SU-DHL-6 (cell line): Measurements from ENCODE around the gene HBEGF.

Experiments
- EZH2phosphoT487 ChIP-seq: fragments of 200-600 bp; sonication (generic), shearing (Covaris generic); conservative IDR thresholded peaks from 2 replicates; pipeline ENCODE4 v1.6.1; 2018; ENCODE audit warnings: mild to moderate bottlenecking, antibody characterized with exemption, low read length, moderate library complexity, mixed read lengths
- TF ChIP-seq, protein P1 (sequence below): fragments of 200-600 bp; sonication (generic); IDR thresholded peaks from one replicate; pipeline ENCODE4 v1.5.1; 2017; ENCODE audit warnings: antibody characterized with exemption, mild to moderate bottlenecking, low read length, moderate library complexity; ENCODE audit not compliant: insufficient read depth, poor library complexity, severe bottlenecking

GRCh38 chr5:140348104-140348503 lies 1.7 kb upstream of the HBEGF start:
- TF ChIP-seq, protein P1, sequence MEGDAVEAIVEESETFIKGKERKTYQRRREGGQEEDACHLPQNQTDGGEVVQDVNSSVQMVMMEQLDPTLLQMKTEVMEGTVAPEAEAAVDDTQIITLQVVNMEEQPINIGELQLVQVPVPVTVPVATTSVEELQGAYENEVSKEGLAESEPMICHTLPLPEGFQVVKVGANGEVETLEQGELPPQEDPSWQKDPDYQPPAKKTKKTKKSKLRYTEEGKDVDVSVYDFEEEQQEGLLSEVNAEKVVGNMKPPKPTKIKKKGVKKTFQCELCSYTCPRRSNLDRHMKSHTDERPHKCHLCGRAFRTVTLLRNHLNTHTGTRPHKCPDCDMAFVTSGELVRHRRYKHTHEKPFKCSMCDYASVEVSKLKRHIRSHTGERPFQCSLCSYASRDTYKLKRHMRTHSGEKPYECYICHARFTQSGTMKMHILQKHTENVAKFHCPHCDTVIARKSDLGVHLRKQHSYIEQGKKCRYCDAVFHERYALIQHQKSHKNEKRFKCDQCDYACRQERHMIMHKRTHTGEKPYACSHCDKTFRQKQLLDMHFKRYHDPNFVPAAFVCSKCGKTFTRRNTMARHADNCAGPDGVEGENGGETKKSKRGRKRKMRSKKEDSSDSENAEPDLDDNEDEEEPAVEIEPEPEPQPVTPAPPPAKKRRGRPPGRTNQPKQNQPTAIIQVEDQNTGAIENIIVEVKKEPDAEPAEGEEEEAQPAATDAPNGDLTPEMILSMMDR = no peak
- no peak for TF ChIP-seq EZH2phosphoT487
